Placental pericyte (primary cell): ENCODE data around the gene CEP170. TPM values are rescaled to one million over a fixed set of nuclear protein-coding genes. Genes with fewer than 3 reads are reported as not detected.

Source experiments
- small RNA-seq: library from RNA; depleted of rRNA; stranded (forward); fragments of <200 nt; gene quantifications from one replicate; pipeline ENCODE3, GENCODE V24; 2012; ENCODE audit warnings: low replicate concordance
- total RNA-seq: library from RNA; depleted of rRNA; stranded (reverse); fragments of >200 nt; gene quantifications from 2 replicates; pipeline ENCODE4 v1.2.3, GENCODE V29; 2012

The CEP170 gene
- 105 and 347 TPM in 2 replicates for total RNA-seq

GRCh38 chr1:243254927-243255790 is at the start of gene CEP170:
CEP170 (minus strand) TSS chr1:243255281; CDS start chr1:243225280, 30,001 bp downstream.

GRCh38 chr1:243255791-243256512 is 871 bp upstream of the CEP170 start, which contains the start of gene SDCCAG8:
SDCCAG8 (plus strand) TSS chr1:243256041; CDS start chr1:243256174, 133 bp downstream.

Small RNA genes within 50 kb of the gene (small RNA-seq; reads per million reads assigned to genes)
- not detected for gene RNU6-747P

Other genes with a start within 250 kb of the CEP170 start
- 52.7 and 60.3 TPM in 2 replicates for gene SDCCAG8, start 760 bp upstream of the CEP170 start, total RNA-seq